ENCODE data around the gene UBQLN4. TPM values are rescaled to one million over a fixed set of nuclear protein-coding genes. Genes with fewer than 3 reads are reported as not detected.
A peak's percentile ranks its signal among the peaks of the same experiment; 100 is the strongest.

The UBQLN4 gene
- polyA plus RNA-seq, 3 donors: 2.3 to 15.9 (median 2.9) TPM

DNA sequence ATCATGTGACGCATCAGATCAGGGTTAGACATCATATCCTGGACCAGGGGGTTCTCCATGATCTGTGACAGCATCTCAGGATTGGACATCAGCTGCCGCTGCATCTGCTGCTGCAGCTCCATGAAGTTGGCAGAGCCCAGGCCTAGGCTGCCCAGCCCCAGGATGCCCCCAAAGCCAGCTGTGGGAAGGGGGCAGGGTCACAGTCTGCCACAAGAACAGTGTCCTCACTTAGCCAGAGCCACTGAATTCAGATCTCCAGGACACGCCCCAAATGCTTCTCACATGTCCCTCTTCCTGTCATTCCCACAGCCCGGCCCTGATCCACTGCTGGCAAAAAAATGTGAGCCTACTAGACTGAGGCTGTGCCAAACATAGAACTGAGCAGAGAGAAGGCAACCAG lies 3.2 kb downstream of the UBQLN4 start:
- Histone ChIP-seq H4K20me1 (ENCODE audit: insufficient read depth, low read length) (no peaks in the 10 kb centered on the region), H3K9ac (ENCODE audit: insufficient read depth, low read length, poor library complexity, severe bottlenecking) (no peak overlapping the region), H3K27me3 (ENCODE audit: control insufficient read depth in 2 of 2, insufficient read depth in 2 of 2, low read length in 2 of 2) (no peaks in the 10 kb centered on the region), H3K36me3 (replicated peaks in 1 of 2; ENCODE audit: control insufficient read depth in 1 of 2, insufficient read depth in 2 of 2, low read length in 2 of 2) (peaks cover 8 to 23% of the 10 kb centered on the region in 2 donors), H3K4me2 (replicated peaks; ENCODE audit: extremely low read depth, low read length, poor library complexity, severe bottlenecking) (no peak overlapping the region), H3K9me3 (replicated peaks in 1 of 2; ENCODE audit: control insufficient read depth in 1 of 2, insufficient read depth in 1 of 2, low read length in 2 of 2) (no peaks in the 10 kb centered on the region), H2AFZ (ENCODE audit: insufficient read depth, low read depth, low read length, poor library complexity, severe bottlenecking) (no peak overlapping the region), H3K4me1 (ENCODE audit: control insufficient read depth in 1 of 2, insufficient read depth in 2 of 2, low read length in 2 of 2) (peaks cover 11 to 26% of the 10 kb centered on the region in 2 donors), H3K79me2 (ENCODE audit: insufficient read depth, low read length) (peaks cover 5% of the 10 kb centered on the region), H3K27ac (ENCODE audit: low read depth in 1 of 2, low read length in 2 of 2) (no peak overlapping the region), H3K4me3 (replicated peaks in 1 of 3; ENCODE audit: low read depth in 2 of 3, low read length in 3 of 3) (no peak overlapping the region)
- no peak overlapping the region for H3K4me3 Mint-ChIP-seq
- WGBS (ENCODE audit: insufficient coverage): 100% methylated on average over 4 of the region's 4 CpGs
- TF ChIP-seq, protein P1, sequence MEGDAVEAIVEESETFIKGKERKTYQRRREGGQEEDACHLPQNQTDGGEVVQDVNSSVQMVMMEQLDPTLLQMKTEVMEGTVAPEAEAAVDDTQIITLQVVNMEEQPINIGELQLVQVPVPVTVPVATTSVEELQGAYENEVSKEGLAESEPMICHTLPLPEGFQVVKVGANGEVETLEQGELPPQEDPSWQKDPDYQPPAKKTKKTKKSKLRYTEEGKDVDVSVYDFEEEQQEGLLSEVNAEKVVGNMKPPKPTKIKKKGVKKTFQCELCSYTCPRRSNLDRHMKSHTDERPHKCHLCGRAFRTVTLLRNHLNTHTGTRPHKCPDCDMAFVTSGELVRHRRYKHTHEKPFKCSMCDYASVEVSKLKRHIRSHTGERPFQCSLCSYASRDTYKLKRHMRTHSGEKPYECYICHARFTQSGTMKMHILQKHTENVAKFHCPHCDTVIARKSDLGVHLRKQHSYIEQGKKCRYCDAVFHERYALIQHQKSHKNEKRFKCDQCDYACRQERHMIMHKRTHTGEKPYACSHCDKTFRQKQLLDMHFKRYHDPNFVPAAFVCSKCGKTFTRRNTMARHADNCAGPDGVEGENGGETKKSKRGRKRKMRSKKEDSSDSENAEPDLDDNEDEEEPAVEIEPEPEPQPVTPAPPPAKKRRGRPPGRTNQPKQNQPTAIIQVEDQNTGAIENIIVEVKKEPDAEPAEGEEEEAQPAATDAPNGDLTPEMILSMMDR (IDR thresholded peaks at IDR 0.05): no peak
- peaks cover 21 to 23% of the 10 kb centered on the region in 2 donors for H3K36me3 Mint-ChIP-seq
- H3K4me1 Mint-ChIP-seq: peaks cover 16% of the 10 kb centered on the region
- no peaks in the 10 kb centered on the region for H3K9me3 Mint-ChIP-seq
- DNase-seq: no peak
- intact Hi-C loops (cut with micrococcal nuclease): loop anchor here (2.0 to 5.0 kb wide), 3 partner anchors 24 to 118 kb away; partner anchors contain the start of gene KHDC4 (in 1 of the 2)
- no peak overlapping the region for H3K27ac Mint-ChIP-seq
- H3K27me3 Mint-ChIP-seq (ENCODE audit: low read depth in 3 of 3): peaks cover 0 to 2% (median 1%) of the 10 kb centered on the region in 3 donors

DNA sequence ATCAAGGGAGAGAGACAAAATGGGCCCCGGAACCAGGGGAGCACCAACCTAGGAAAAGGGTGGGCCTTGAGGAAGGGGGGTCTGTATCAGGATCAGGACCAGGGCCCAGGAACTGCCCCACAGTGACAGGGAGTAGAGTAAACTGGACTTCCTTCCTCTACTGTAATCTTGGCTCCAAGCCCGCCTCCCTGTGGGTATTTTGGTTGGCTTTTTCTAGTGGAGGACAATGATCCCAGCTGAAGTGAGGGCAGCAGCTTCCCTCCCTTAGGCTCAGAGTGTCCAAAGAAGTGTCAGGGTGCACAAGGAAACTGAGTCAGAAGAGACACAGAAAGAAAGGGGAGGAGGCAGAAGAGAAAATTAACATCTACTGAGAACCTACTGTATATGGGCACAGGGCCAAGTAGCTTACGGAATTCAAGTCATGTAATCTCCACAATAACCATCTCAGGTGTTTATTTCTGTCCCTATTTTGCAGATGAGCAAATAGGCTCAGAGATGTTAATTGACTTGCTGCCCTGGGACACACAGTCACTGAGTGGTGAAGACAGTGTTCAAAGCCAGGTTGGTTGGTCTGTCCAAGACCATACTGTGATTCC lies 4.8 kb downstream of the UBQLN4 start:
- TF ChIP-seq, protein P1 (IDR thresholded peaks at IDR 0.05): no peak
- peaks cover 5 to 13% of the 10 kb centered on the region in 2 donors for H3K4me1 ChIP-seq (ENCODE audit: control insufficient read depth in 1 of 2, insufficient read depth in 2 of 2, low read length in 2 of 2)
- Mint-ChIP-seq H3K36me3 (peaks cover 28% of the 10 kb centered on the region in 2 donors), H3K27me3 (ENCODE audit: low read depth in 3 of 3) (peaks cover 0 to 2% (median 1%) of the 10 kb centered on the region in 3 donors), H3K4me3 (no peak overlapping the region), H3K4me1 (peaks cover 13% of the 10 kb centered on the region), H3K9me3 (no peaks in the 10 kb centered on the region), H3K27ac (peak overlapping the region in 3 of 7 donors; percentile 5 to 53 (median 25))
- no peak overlapping the region for H2AFZ ChIP-seq (ENCODE audit: insufficient read depth, low read depth, low read length, poor library complexity, severe bottlenecking)
- no peaks in the 10 kb centered on the region for H3K27me3 ChIP-seq (ENCODE audit: control insufficient read depth in 2 of 2, insufficient read depth in 2 of 2, low read length in 2 of 2)
- H3K79me2 ChIP-seq (ENCODE audit: insufficient read depth, low read length): no peaks in the 10 kb centered on the region
- no peak overlapping the region for H3K27ac ChIP-seq (ENCODE audit: low read depth in 1 of 2, low read length in 2 of 2)
- intact Hi-C loops (cut with micrococcal nuclease): no loop called here
- whole genome bisulfite sequencing (ENCODE audit: insufficient coverage): 100% methylated on average over 1 of the region's 3 CpGs
- H3K4me2 ChIP-seq (replicated peaks; ENCODE audit: extremely low read depth, low read length, poor library complexity, severe bottlenecking): no peak overlapping the region
- no peak for DNase-seq
- H3K9me3 ChIP-seq (replicated peaks in 1 of 2; ENCODE audit: control insufficient read depth in 1 of 2, insufficient read depth in 1 of 2, low read length in 2 of 2): no peaks in the 10 kb centered on the region
- H3K36me3 ChIP-seq (replicated peaks in 1 of 2; ENCODE audit: control insufficient read depth in 1 of 2, insufficient read depth in 2 of 2, low read length in 2 of 2): peaks cover 8 to 27% of the 10 kb centered on the region in 2 donors
- H4K20me1 ChIP-seq (ENCODE audit: insufficient read depth, low read length): no peaks in the 10 kb centered on the region
- no peak overlapping the region for H3K9ac ChIP-seq (ENCODE audit: insufficient read depth, low read length, poor library complexity, severe bottlenecking)
- H3K4me3 ChIP-seq (replicated peaks in 1 of 3; ENCODE audit: low read depth in 2 of 3, low read length in 3 of 3): no peak overlapping the region
